HG02571 (cell line): ENCODE results near the gene BLM.

Experiments
- ATAC-seq: cut with Tn5 transposase; IDR thresholded peaks from one replicate; pipeline ENCODE4 v1.9.1; 2021; ENCODE audit warnings: mild to moderate bottlenecking, moderate library complexity; ENCODE audit not compliant: unreplicated experiment

The BLM gene

DNA sequence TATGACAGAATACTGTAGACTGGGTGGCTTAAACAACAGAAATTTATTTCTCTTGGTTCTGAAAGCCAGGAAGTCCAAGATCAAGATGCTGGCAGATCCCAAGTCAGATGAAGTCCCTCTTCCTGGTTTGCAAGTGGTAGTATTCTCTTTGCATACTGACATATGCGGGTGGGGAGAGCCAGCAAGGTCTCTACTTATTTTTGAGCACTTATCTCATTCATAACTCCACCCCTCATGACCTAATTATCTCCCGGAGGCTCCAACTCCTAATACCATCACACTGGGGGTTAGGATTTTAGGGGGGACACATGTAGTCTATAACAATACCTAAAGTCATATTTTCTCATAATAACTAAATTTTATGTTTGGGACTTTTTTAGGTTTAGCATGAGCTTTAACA lies 65.3 kb downstream of the BLM start:
- ATAC-seq = no peak

- ATAC-seq = no peak
Measured at GRCh38 chr15:90787881-90788280, 70.7 kb downstream of the BLM start.

DNA sequence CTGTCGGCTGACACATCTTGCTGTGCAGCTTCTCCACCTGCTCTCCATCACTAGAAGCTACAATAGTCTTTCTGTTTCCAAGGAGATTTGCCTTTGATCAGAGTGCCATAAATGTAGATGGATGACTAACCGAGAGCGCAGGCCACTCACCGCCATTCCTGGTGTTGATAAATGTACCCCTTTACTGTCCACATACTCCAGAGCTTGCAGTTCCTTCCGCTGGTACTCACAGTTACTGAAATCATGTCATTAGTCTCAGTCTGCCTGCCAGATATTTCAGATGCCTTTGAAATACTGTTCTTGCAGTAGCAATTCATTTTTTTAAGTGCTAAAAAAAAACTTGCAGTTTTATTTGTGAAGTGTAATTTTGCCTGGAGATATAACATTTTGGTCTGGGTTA lies 72.3 kb downstream of the BLM start:
- ATAC-seq = no peak

- no peak for ATAC-seq
Measured at GRCh38 chr15:90790057-90790456, 72.9 kb downstream of the BLM start.

GRCh38 chr15:90790561-90790960 lies 73.4 kb downstream of the BLM start:
- ATAC-seq = no peak

- no peak for ATAC-seq
Measured at GRCh38 chr15:90794538-90794937, 77.4 kb downstream of the BLM start.

GRCh38 chr15:90799639-90800170 lies 82.6 kb downstream of the BLM start:
- ATAC-seq = no peak

GRCh38 chr15:90801803-90802202 lies 84.7 kb downstream of the BLM start:
- ATAC-seq = no peak

- no peak for ATAC-seq
Measured at GRCh38 chr15:90807074-90807785, 90.1 kb downstream of the BLM start.

- no peak for ATAC-seq
Measured at GRCh38 chr15:90807786-90808086, 90.6 kb downstream of the BLM start.

DNA sequence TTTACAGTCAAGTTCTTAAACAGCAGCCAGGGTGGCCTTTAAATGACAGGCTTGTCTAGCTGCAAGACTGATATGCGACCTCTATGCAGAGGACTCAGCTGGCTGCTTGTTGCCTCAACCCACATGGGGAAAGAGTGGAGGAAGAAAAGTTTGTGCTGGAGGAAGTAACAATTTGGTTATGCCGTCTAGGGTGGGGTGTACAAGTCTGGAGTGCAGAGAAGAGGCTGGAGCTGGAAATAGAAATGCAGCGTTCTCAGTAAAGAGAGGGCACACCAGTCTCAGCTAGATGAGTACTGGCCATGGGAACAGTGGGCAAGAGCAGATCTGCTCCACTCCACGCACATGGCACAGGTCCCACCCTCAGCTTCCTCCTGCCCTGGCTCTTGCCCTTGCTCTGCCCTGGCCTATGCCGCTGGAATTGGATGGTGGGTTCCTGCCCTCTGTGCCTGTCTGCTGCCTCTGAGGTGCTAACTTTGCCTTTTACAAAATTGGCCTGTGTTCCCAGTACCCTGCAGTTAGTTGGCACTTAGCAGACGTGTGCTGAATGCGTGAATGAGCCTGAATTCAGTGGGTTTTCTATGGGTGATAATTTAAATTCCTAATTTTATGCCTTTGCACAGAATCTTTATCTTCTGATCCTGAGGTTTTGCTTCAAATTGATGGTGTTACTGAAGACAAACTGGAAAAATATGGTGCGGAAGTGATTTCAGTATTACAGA lies 91.5 kb downstream of the BLM start:
- no peak for ATAC-seq

- ATAC-seq = no peak
Measured at GRCh38 chr15:90809536-90809935, 92.4 kb downstream of the BLM start.

DNA sequence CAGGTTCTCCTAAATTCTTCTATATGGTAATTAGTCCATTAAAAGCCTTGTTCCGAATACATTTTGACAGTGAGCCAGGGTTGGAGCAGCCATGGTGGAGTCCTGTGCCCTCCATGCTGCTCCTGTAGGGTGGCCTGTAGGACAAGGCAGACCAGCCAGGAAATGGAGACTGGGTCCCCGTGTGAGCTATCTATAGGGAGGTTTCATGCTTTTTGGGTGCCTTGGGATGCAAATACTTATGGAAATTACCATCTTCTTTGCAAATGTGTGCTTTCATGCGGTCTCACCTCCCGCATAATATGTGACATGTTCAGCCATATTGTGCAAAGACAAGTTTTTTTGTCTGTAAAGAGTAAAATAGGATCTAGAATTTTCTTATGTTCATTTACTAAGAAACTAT lies 93.2 kb downstream of the BLM start:
- no peak for ATAC-seq

- ATAC-seq = no peak
Measured at GRCh38 chr15:90812171-90812957, 95.2 kb downstream of the BLM start.

- no peak for ATAC-seq
Measured at GRCh38 chr15:90812958-90813265, 95.8 kb downstream of the BLM start.

DNA sequence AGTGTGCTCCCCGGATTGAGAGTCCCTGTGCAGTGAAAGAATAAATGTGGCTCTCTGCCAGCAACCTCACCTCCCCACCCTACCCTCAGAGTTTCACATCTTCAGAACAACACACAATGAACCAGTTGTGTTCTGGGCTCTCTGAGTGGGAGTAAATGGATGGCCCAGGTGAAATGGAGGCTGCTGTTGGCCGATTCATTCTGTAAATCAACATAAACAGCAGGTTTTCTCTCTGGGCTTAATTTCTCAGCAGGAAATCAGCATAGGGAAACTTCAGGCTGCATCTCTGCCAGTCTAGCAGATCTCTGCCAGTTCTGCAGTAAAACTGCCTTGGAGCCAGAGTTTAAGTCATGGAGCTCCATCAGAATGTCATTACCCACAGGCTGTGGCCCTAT lies 96.6 kb downstream of the BLM start:
- no peak for ATAC-seq

- ATAC-seq = no peak
Measured at GRCh38 chr15:90814191-90814821, 97.2 kb downstream of the BLM start.

- ATAC-seq = no peak
Measured at GRCh38 chr15:90816401-90817116, 99.4 kb downstream of the BLM start.

DNA sequence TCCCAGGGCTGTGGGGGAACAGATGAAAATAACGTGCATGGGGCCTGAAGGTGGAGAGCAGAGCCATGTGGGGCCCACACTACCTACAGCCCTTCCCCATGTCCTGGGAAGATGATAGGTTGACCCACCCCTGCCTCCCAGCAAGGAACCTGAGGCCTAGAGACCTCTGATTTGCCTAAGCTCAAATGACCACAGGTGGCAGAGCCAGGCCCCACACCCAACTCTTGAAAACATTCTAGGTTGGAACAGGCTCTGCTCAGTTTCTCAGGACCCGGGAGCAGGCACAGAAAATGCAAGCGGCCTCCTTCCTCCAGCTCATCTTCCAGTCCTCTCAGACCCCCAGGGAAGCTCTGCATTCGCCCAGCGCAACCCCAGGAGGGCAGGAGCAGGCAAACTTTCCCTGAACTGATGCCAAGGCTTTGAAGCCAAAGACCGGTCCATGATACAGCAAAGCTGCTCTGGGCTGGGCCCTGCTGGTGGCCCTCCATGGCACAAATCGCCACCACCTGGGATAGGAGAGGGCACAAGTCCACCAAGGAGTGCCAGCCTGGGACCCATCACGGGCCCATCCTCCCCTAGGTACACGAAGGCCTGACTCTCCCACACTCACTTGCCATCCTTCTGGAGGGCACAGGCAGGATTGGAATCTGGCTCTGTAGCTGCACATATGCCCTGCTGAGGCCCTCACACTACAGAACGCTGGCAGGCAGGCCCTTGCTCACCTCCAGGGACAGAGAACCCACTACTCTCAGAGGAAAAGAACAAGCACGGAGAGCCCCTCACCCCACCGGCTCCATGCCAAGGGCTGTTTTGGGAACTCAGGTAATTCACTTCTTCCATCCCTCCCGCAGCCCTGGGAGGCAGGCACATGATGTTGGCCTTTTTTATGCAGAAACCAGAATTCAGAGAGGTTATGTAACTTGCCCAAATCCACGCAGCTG lies 100.2 kb downstream of the BLM start:
- no peak for ATAC-seq
